GM12872 (cell line): ENCODE measurements around the gene RAPGEF4.

Source experiments
- TF ChIP-seq, protein P1 (sequence below): IDR thresholded peaks from 3 replicates; pipeline ENCODE4 v1.5.1; 2011; ENCODE audit warnings: low read depth, mild to moderate bottlenecking, low read length, moderate library complexity; ENCODE audit not compliant: insufficient read depth

Gene RAPGEF4

GRCh38 chr2:172900871-172901270 lies 165.2 kb downstream of the RAPGEF4 start:
- TF ChIP-seq, protein P1, sequence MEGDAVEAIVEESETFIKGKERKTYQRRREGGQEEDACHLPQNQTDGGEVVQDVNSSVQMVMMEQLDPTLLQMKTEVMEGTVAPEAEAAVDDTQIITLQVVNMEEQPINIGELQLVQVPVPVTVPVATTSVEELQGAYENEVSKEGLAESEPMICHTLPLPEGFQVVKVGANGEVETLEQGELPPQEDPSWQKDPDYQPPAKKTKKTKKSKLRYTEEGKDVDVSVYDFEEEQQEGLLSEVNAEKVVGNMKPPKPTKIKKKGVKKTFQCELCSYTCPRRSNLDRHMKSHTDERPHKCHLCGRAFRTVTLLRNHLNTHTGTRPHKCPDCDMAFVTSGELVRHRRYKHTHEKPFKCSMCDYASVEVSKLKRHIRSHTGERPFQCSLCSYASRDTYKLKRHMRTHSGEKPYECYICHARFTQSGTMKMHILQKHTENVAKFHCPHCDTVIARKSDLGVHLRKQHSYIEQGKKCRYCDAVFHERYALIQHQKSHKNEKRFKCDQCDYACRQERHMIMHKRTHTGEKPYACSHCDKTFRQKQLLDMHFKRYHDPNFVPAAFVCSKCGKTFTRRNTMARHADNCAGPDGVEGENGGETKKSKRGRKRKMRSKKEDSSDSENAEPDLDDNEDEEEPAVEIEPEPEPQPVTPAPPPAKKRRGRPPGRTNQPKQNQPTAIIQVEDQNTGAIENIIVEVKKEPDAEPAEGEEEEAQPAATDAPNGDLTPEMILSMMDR = no peak

GRCh38 chr2:172901913-172902312 lies 166.3 kb downstream of the RAPGEF4 start:
- TF ChIP-seq, protein P1 = no peak

GRCh38 chr2:172904236-172904635 lies 168.6 kb downstream of the RAPGEF4 start:
- TF ChIP-seq, protein P1 = no peak

DNA sequence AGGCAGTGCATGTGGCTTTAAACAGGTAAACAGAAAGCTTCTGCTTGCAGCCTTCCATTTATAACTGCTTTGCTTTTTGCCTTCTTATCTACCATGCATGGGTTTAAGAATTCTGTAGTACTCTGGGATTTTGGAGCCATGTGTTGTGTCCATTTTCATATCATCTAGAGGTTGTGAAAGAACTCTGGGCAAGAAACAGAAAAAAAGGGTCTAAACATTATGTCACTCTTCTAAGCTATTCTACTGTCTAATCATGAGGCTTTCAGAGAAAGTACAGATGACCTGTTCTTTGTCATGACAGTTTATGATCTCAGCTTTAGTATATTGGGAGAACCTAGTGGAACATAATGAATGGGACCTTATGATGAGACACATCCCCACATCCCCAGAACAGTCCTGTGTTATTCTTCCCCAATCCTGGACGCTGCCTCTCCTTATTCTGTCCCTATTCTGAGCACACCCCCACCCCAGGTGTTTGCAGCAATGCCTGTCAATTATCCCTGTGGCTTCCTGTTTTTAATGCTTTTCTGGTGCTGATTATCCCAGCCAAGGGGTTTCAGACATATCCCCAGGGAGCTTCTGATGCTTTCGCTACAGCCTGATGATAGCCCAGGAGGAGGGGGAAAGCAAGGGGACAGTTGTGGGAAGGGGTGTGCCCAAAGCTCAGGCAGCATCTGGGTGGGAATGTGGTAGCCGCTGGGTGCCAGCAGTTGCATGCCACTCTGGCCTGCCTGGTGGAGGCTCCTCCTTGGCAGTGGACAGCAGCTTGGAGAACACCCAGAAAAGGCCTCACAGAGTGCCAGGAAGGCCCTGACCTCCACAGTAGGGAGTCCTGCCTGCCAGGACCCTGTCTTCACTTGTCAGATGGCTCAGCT lies 170.5 kb downstream of the RAPGEF4 start:
- TF ChIP-seq, protein P1 = no peak

DNA sequence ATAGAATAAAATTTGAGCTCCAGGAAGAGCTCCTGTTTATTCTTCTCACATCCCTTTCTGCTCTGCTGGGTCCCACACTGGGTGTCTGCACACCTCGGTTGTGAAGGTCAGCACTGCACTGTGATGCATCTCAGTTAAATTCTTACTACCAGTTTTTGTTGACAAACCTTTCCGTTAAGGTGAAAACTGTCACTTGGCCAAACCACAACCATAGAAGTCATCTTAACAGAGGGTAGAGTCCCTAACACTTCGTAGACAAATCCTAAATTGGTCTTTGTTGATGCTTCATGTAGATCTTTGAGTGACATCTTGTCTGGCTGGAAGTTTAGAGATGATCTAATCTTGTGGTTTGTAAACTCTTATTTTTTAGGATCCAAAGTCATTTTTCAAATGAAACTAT lies 172.6 kb downstream of the RAPGEF4 start:
- TF ChIP-seq, protein P1 = no peak

DNA sequence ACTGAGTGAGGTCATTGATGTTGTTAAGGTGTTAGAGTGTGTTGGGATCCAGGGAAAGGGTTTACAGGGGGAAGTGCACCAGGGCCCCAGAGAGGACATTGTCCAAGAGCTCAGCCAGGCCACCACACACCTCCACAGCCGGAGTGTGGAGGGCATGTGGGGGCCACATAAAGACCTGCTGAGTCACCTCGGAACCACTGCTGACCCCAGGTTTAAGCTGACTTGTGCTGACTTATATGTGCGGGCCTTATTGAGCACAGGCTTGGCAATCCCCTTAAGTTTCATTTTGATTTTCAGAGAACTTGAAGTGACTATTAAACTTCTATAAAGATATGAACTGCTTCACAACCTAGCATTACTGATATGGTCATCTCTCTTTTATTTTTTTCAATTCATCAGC lies 173.8 kb downstream of the RAPGEF4 start:
- TF ChIP-seq, protein P1 = no peak

GRCh38 chr2:172912266-172912665 lies 176.6 kb downstream of the RAPGEF4 start:
- TF ChIP-seq, protein P1 = no peak
